ACC112 (cell line): Measurements from ENCODE around the gene CCN2.

ENCODE experiments used
- H2AFZ ChIP-seq: fragments of 200-600 bp; sonication (generic); one replicate; pipeline ENCODE4 v1.6.0; 2017; ENCODE audit warnings: antibody characterized with exemption, low read length; ENCODE audit not compliant: unreplicated experiment
- H3K27ac ChIP-seq: fragments of 200-600 bp; sonication (generic); 2 replicates; pipeline ENCODE4 v1.5.1; 2014; ENCODE audit warnings: low read depth, mild to moderate bottlenecking, antibody characterized with exemption, low read length, moderate library complexity
- H3K27me3 ChIP-seq: fragments of 200-600 bp; sonication (generic); 2 replicates; pipeline ENCODE4 v1.6.1; 2014; ENCODE audit warnings: mild to moderate bottlenecking, antibody characterized with exemption, low read length, moderate library complexity, mixed read lengths; ENCODE audit not compliant: insufficient read depth
- H3K36me3 ChIP-seq: fragments of 200-600 bp; sonication (generic); 2 replicates; pipeline ENCODE4 v1.6.1; 2016; ENCODE audit warnings: mild to moderate bottlenecking, antibody characterized with exemption, low read length, moderate library complexity, mixed read lengths; ENCODE audit not compliant: insufficient read depth
- H3K4me1 ChIP-seq: fragments of 200-600 bp; sonication (generic); one replicate; pipeline ENCODE4 v1.6.1; 2016; ENCODE audit warnings: low read length, mixed read lengths; ENCODE audit not compliant: insufficient read depth, unreplicated experiment, control insufficient read depth
- H3K4me3 ChIP-seq: fragments of 200-600 bp; sonication (generic); 2 replicates; pipeline ENCODE4 v1.5.1; 2014; ENCODE audit warnings: mild to moderate bottlenecking, low read depth, low read length
- H3K79me2 ChIP-seq: fragments of 200-600 bp; sonication (generic); one replicate; pipeline ENCODE4 v1.6.0; 2016; ENCODE audit warnings: low read length; ENCODE audit not compliant: control insufficient read depth, unreplicated experiment, insufficient read depth

CCN2 gene

GRCh38 chr6:131966443-131966842 lies 15.3 kb upstream of the CCN2 start:
- no peak overlapping the region for H3K4me3 ChIP-seq
- H2AFZ ChIP-seq: no peak overlapping the region
- no peaks in the 10 kb centered on the region for H3K36me3 ChIP-seq

GRCh38 chr6:131963063-131963462 lies 11.9 kb upstream of the CCN2 start:
- Histone ChIP-seq H3K79me2 (no peaks in the 10 kb centered on the region), H3K36me3 (no peaks in the 10 kb centered on the region), H3K27me3 (no peaks in the 10 kb centered on the region), H3K27ac (no peak overlapping the region), H3K4me1 (peaks cover 12% of the 10 kb centered on the region), H3K4me3 (no peak overlapping the region), H2AFZ (no peak overlapping the region)

More at GRCh38 chr6:131966443-131966842, 15.3 kb upstream of the CCN2 start:
- Histone ChIP-seq H3K27me3 (no peaks in the 10 kb centered on the region), H3K79me2 (no peaks in the 10 kb centered on the region), H3K4me1 (peaks cover 14% of the 10 kb centered on the region), H3K27ac (no peak overlapping the region)

GRCh38 chr6:131960371-131961133 lies 9.4 kb upstream of the CCN2 start:
- H3K4me1 ChIP-seq: peaks cover 6% of the 10 kb centered on the region
- H2AFZ ChIP-seq: peak overlapping the region; percentile 84
- H3K79me2 ChIP-seq: no peaks in the 10 kb centered on the region
- peak overlapping the region; percentile 40 for H3K27ac ChIP-seq
- no peaks in the 10 kb centered on the region for H3K36me3 ChIP-seq
- H3K27me3 ChIP-seq: no peaks in the 10 kb centered on the region
- H3K4me3 ChIP-seq: no peak overlapping the region

GRCh38 chr6:131958542-131959470 lies 7.6 kb upstream of the CCN2 start:
- Histone ChIP-seq H3K27ac (no peak overlapping the region), H3K27me3 (no peaks in the 10 kb centered on the region), H3K4me3 (no peak overlapping the region), H2AFZ (no peak overlapping the region), H3K36me3 (no peaks in the 10 kb centered on the region), H3K4me1 (peaks cover 23% of the 10 kb centered on the region), H3K79me2 (no peaks in the 10 kb centered on the region)

- Histone ChIP-seq H3K36me3 (no peaks in the 10 kb centered on the region), H3K27ac (no peak overlapping the region), H3K4me3 (no peak overlapping the region), H3K4me1 (peaks cover 30% of the 10 kb centered on the region), H3K79me2 (no peaks in the 10 kb centered on the region), H3K27me3 (no peaks in the 10 kb centered on the region), H2AFZ (no peak overlapping the region)
These were observed 6.9 kb upstream of the CCN2 start for GRCh38 chr6:131958095-131958494.

GRCh38 chr6:131955876-131956275 lies 4.7 kb upstream of the CCN2 start:
- Histone ChIP-seq H3K36me3 (no peaks in the 10 kb centered on the region), H3K27ac (peak overlapping the region; percentile 93; the same call in 1 of the 2 replicates), H3K4me1 (peaks cover 42% of the 10 kb centered on the region), H3K27me3 (no peaks in the 10 kb centered on the region), H2AFZ (no peak overlapping the region), H3K79me2 (peaks cover 4% of the 10 kb centered on the region), H3K4me3 (no peak overlapping the region)

GRCh38 chr6:131955192-131955591 lies 4.0 kb upstream of the CCN2 start:
- Histone ChIP-seq H3K79me2 (peaks cover 7% of the 10 kb centered on the region), H2AFZ (no peak overlapping the region), H3K27me3 (no peaks in the 10 kb centered on the region), H3K36me3 (peaks cover 2% of the 10 kb centered on the region; the same call in 1 of the 2 replicates), H3K27ac (peak overlapping the region; percentile 93), H3K4me1 (peaks cover 39% of the 10 kb centered on the region), H3K4me3 (no peak overlapping the region)

GRCh38 chr6:131954775-131955107 lies 3.6 kb upstream of the CCN2 start:
- peaks cover 39% of the 10 kb centered on the region for H3K4me1 ChIP-seq
- H3K4me3 ChIP-seq: peak overlapping the region; percentile 21; the same call in 1 of the 2 replicates
- peak overlapping the region; percentile 59 for H2AFZ ChIP-seq
- peak overlapping the region; percentile 93 for H3K27ac ChIP-seq
- H3K36me3 ChIP-seq: peaks cover 7% of the 10 kb centered on the region; the same call in 1 of the 2 replicates
- H3K79me2 ChIP-seq: peaks cover 11% of the 10 kb centered on the region
- H3K27me3 ChIP-seq: no peaks in the 10 kb centered on the region

GRCh38 chr6:131954059-131954774 lies 3.0 kb upstream of the CCN2 start:
- Histone ChIP-seq H3K36me3 (peaks cover 12% of the 10 kb centered on the region; the same call in 1 of the 2 replicates), H2AFZ (peak overlapping the region; percentile 59), H3K4me3 (peak overlapping the region; percentile 21; the same call in 1 of the 2 replicates), H3K27me3 (no peaks in the 10 kb centered on the region), H3K27ac (peak overlapping the region; percentile 93), H3K79me2 (peaks cover 16% of the 10 kb centered on the region), H3K4me1 (peaks cover 39% of the 10 kb centered on the region)

GRCh38 chr6:131952886-131953509 lies 1.8 kb upstream of the CCN2 start:
- Histone ChIP-seq H2AFZ (no peak overlapping the region), H3K4me3 (no peak overlapping the region), H3K27ac (peak overlapping the region; percentile 93), H3K36me3 (peaks cover 17% of the 10 kb centered on the region; the same call in 1 of the 2 replicates), H3K4me1 (peaks cover 39% of the 10 kb centered on the region), H3K27me3 (no peaks in the 10 kb centered on the region), H3K79me2 (peaks cover 26% of the 10 kb centered on the region)
